Panc1 (cell line): ENCODE results near the gene SUFU. TPM values are rescaled to one million over a fixed set of nuclear protein-coding genes. Genes with fewer than 3 reads are reported as not detected.

Experiments used
- ATAC-seq: fragments of 200-7000 bp; cut with Tn5 transposase; 2 replicates; pipeline ENCODE4 v1.9.1; 2020; ENCODE audit warnings: mild to moderate bottlenecking, moderate library complexity
- BruUV-seq: library from RNA; stranded (reverse); fragments of 400-500 nt; replicated peaks from 2 replicates; lab custom pipeline; 2021; lab: Mats Ljungman, UMichigan
- CTCF ChIA-PET: fragments of 300-600 bp; sonication (Branson Sonifier 250); formaldehyde crosslinking; loops from one replicate; lab custom pipeline; 2022; ENCODE audit warnings: antibody characterized with exemption; lab: Charles Lee
- POLR2A ChIA-PET: fragments of 300-600 bp; sonication (Branson Sonifier 250); formaldehyde crosslinking; loops from one replicate; lab custom pipeline; 2022; ENCODE audit warnings: antibody characterized with exemption; lab: Charles Lee
- DNase-seq: peaks from one replicate; pipeline ENCODE4 v3.0.0-alpha.2; 2010; ENCODE audit warnings: low read depth, low spot score
- H3K27ac ChIP-seq: 2 replicates; pipeline ENCODE4 v1.5.1; 2011; ENCODE audit warnings: mild to moderate bottlenecking, low read length, inconsistent platforms
- H3K27me3 ChIP-seq: fragments of 200-500 bp; sonication (Bioruptor generic); 2 replicates; pipeline ENCODE4 v1.6.0; 2014; ENCODE audit warnings: low read length, inconsistent platforms; ENCODE audit not compliant: control insufficient read depth, insufficient read depth
- H3K36me3 ChIP-seq: fragments of 200-500 bp; sonication (Bioruptor generic); 2 replicates; pipeline ENCODE4 v1.5.1; 2014; ENCODE audit warnings: inconsistent platforms, mild to moderate bottlenecking, low read length, moderate library complexity; ENCODE audit not compliant: control insufficient read depth, insufficient read depth
- H3K4me1 ChIP-seq: 2 replicates; pipeline ENCODE4 v1.5.1; 2011; ENCODE audit warnings: inconsistent platforms, mild to moderate bottlenecking, low read length, moderate library complexity; ENCODE audit not compliant: control insufficient read depth, insufficient read depth
- H3K4me3 ChIP-seq, 2 experiments: 2 replicates each; pipeline ENCODE4 v1.5.1; 2011 to 2012; ENCODE audit warnings: low read depth in 2 of 2, low read length in 2 of 2, mild to moderate bottlenecking in 2 of 2, inconsistent platforms in 1 of 2, moderate library complexity in 1 of 2
- H3K9me3 ChIP-seq: fragments of 200-500 bp; sonication (Bioruptor generic); 2 replicates; pipeline ENCODE4 v1.5.1; 2014; ENCODE audit warnings: low read depth, mild to moderate bottlenecking, inconsistent platforms, low read length, moderate library complexity; ENCODE audit not compliant: control insufficient read depth, insufficient read depth
- CTCF ChIP-seq: fragments of 450-650 bp; IDR thresholded peaks from 2 replicates; pipeline ENCODE4 v1.5.1; 2017; ENCODE audit warnings: mild to moderate bottlenecking
- POLR2AphosphoS5 ChIP-seq: IDR thresholded peaks from 2 replicates; pipeline ENCODE4 v1.6.1; 2012; ENCODE audit warnings: mild to moderate bottlenecking, low read depth, low read length, moderate library complexity
- REST ChIP-seq, 2 experiments: IDR thresholded peaks; 2 replicates each; pipeline ENCODE4 v1.6.1; 2011 to 2012; ENCODE audit warnings: low read depth in 2 of 2, control low read depth in 1 of 2, low read length in 1 of 2, mild to moderate bottlenecking in 1 of 2, moderate library complexity in 1 of 2; ENCODE audit not compliant: insufficient read depth in 1 of 2
- SIN3A ChIP-seq: IDR thresholded peaks from 2 replicates; pipeline ENCODE4 v1.6.1; 2012; ENCODE audit warnings: low read depth, mild to moderate bottlenecking, low read length, moderate library complexity, borderline replicate concordance; ENCODE audit not compliant: insufficient read depth
- TCF7L2 ChIP-seq: IDR thresholded peaks from 2 replicates; pipeline ENCODE4 v1.6.1; 2011; ENCODE audit warnings: mild to moderate bottlenecking, low read depth, low read length, inconsistent platforms
- in situ Hi-C: cut with HindIII; loops from 2 replicates; pipeline ENCODE4 v1.10.0; 2016; ENCODE audit warnings: low sequenced_read_pairs, low pct_unique_long_range_greater_than_20kb
- intact Hi-C: fragments of 100-400 bp; cut with micrococcal nuclease; formaldehyde crosslinking; loops from one replicate; pipeline ENCODE4 v1.10.0; 2022; ENCODE audit not compliant: unreplicated experiment
- total RNA-seq: library from RNA; stranded (reverse); gene quantifications from one replicate; pipeline ENCODE4 v1.2.1, GENCODE V29; 2021; ENCODE audit not compliant: unreplicated experiment

Gene SUFU
- total RNA-seq, 1 experiment from 2014 or later: 9.5 TPM

- H3K4me3 ChIP-seq: peak overlapping the region; percentile 69 to 86
- no TSS peak for BruUV-seq
- peaks cover 9% of the 10 kb centered on the region; the same call in 1 of the 2 replicates for H3K36me3 ChIP-seq
- no peaks in the 10 kb centered on the region for H3K27me3 ChIP-seq
- POLR2A ChIA-PET: interaction anchor here (0.5 to 1.1 kb wide), 5 partner anchors 13 to 96 kb away, joined by 3 to 16 read pairs (median 5); no protein-coding TSS in a partner anchor
- in situ Hi-C loops: no loop called here
- peak; percentile 46 for ATAC-seq
- DNase-seq: peak; percentile 71
- TF ChIP-seq SIN3A (no peak; the same call in none of the 2 replicates), TCF7L2 (no peak), REST (IDR thresholded peaks at IDR 0.05; ENCODE audit: insufficient read depth in 1 of 2, low read depth in 2 of 2, low read length in 1 of 2) (peak in 1 of 2 experiments; percentile 55; a peak in 1 of 4 replicates), CTCF (no peak; the same call in 1 of the 2 replicates), POLR2AphosphoS5 (no peak)
- intact Hi-C loops: loop anchor here (5.0 kb wide), 1 partner anchor 143 kb away; the partner anchor contains the start of genes ACTR1A and SUFU
- CTCF ChIA-PET: interaction anchor here (0.5 to 1.3 kb wide), 7 partner anchors 15 to 143 kb away, joined by 3 to 6 read pairs (median 4); partner anchors contain the start of gene ACTR1A
- H3K27ac ChIP-seq: peak overlapping the region; percentile 88
- H3K9me3 ChIP-seq: no peaks in the 10 kb centered on the region
- peaks cover 32% of the 10 kb centered on the region for H3K4me1 ChIP-seq
Observed at GRCh38 chr10:102644646-102645387, 141.0 kb downstream of the SUFU start.

GRCh38 chr10:102645388-102645740 is 141.6 kb downstream of the SUFU start:
- peaks cover 9% of the 10 kb centered on the region; the same call in 1 of the 2 replicates for H3K36me3 ChIP-seq
- TF ChIP-seq POLR2AphosphoS5 (no peak; the same call in 1 of the 2 replicates), SIN3A (peak; percentile 92), TCF7L2 (no peak)
- ATAC-seq: peak; percentile 7
- in situ Hi-C loops (no loop called here), intact Hi-C loops (no loop called here)
- H3K9me3 ChIP-seq: no peaks in the 10 kb centered on the region
- DNase-seq: peak; percentile 43
- H3K27me3 ChIP-seq: no peaks in the 10 kb centered on the region
- ChIA-PET CTCF (interaction anchor here (0.6 to 0.8 kb wide), 2 partner anchors 22 to 143 kb away, joined by 3 read pairs; partner anchors contain the start of gene ACTR1A), POLR2A (interaction anchor here (0.5 to 0.7 kb wide), 2 partner anchors 12 to 74 kb away, joined by 11 to 16 read pairs; no protein-coding TSS in a partner anchor)
- H3K27ac ChIP-seq: peak overlapping the region; percentile 88
- peaks cover 36% of the 10 kb centered on the region for H3K4me1 ChIP-seq
- no TSS peak for BruUV-seq
- H3K4me3 ChIP-seq: peak overlapping the region; percentile 69 to 86
